AG10803 (cell line): ENCODE results near the gene MRPS35.

Experiments used
- DNase-seq: peaks from one replicate; pipeline ENCODE4 v3.0.0; 2010; ENCODE audit warnings: low read depth
- H3K4me3 ChIP-seq: 2 replicates; pipeline ENCODE4 v1.5.1; 2011; ENCODE audit warnings: mild to moderate bottlenecking, low read length, control low read depth
- TF ChIP-seq, protein P1 (sequence below): conservative IDR thresholded peaks from 2 replicates; pipeline ENCODE4 v1.5.1; 2011; ENCODE audit warnings: mild to moderate bottlenecking, low read length, control low read depth, inconsistent platforms

Gene MRPS35

DNA sequence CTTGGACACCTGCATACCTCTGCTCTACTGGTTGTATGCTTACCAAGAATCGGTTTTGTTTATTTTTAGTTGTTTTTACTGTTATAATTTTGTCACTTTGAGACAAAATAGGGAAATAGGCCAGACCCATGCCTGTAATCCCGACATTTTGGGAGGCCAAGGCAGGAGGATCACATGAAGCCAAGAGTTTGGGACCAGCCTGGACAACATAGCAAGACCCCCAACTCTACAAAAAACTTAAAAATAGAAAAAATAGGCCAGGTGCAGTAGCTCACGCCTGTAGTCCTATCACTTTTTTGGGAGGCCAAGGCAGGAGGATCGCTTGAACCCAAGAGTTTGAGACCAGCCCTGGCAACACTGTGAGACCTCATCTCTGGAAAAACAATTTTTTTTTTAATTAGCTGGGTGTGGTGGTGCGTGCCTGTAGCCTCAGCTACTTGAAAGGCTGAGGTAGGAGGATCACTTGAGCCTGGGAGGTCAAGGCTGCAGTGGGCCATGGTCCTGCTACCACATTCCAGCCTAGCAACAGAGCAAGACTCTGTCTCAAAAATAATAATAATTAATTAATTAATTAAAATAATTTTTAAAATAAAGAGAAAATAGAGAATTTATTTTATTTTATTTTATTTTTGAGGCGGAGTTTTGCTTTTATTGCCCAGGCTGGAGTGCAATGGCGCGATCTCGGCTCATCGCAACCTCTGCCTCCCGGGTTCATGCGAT, 1.3 kb upstream of the MRPS35 start:
- TF ChIP-seq, protein P1, sequence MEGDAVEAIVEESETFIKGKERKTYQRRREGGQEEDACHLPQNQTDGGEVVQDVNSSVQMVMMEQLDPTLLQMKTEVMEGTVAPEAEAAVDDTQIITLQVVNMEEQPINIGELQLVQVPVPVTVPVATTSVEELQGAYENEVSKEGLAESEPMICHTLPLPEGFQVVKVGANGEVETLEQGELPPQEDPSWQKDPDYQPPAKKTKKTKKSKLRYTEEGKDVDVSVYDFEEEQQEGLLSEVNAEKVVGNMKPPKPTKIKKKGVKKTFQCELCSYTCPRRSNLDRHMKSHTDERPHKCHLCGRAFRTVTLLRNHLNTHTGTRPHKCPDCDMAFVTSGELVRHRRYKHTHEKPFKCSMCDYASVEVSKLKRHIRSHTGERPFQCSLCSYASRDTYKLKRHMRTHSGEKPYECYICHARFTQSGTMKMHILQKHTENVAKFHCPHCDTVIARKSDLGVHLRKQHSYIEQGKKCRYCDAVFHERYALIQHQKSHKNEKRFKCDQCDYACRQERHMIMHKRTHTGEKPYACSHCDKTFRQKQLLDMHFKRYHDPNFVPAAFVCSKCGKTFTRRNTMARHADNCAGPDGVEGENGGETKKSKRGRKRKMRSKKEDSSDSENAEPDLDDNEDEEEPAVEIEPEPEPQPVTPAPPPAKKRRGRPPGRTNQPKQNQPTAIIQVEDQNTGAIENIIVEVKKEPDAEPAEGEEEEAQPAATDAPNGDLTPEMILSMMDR: no peak
- DNase-seq: no peak
- H3K4me3 ChIP-seq: peak overlapping the region; percentile 95

DNA sequence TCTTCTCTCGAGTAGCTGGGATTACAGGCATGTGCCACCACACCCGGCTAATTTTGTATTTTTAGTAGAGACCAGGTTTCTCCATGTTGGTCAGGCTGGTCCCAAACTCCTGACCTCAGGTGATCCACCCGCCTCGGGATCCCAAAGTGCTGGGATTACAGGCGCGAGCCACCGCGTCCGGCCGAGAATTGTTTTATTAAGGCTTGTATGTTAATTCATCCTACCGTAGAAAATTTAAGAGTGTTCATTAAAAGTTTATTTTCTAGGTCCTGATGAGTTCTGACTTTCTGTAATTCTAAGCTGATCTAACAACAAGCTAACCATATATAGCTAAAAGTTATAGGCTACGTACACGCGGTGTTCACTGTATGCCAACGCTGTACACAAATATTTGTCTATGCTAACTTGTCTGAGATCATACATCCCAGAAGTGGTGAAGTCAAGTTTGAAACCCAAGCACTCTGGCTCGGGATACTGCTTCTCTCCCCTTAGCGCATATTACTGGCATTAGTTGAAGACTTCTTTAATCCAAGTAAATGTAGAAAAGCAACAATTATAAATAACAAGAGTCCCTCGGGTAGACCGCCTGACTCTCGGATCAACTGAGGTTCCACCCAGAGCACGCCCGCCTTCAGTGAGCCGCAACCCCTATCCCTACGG, 570 bp upstream of the MRPS35 start:
- DNase-seq: peak; percentile 48
- peak overlapping the region; percentile 95 for H3K4me3 ChIP-seq
- TF ChIP-seq, protein P1: no peak

DNA sequence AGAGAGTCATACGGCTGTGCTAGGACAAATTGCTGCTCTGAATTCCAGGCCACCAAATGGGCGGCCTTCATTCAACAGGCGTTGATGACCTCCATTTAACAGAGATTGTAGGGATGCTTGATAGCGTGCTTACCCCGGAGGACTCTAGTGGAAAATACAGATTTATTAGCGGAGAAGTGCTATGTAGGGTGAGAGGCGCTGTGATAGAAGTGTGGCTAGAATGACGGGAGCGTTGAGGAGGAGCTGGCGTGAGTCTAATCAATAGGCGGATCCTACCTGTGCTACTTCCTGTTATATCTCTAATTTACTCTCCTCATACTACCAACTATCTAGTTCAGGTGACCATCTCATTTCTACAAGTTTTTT, 668 bp downstream of the MRPS35 start:
- peak overlapping the region; percentile 95 for H3K4me3 ChIP-seq
- no peak for DNase-seq
- TF ChIP-seq, protein P1: no peak

DNA sequence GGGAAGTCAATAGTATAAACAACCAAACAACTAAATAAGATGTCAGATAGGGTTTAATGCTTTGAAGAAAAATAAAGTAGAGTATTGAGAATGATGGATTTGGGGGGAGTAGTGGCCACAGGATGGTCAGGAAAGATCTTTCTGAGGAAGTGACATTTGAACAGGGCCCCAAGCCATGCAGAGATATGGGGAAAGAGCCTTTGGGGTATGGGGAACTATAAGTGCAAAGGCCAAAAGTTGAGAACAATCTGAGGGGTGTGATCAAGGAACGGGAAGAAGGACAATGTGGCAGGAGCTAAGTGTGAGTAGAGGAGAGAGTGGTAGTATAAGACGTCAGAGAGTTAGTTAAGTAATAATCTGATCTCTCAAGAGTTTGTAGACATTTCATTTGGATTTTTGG, 1.3 kb downstream of the MRPS35 start:
- peak overlapping the region; percentile 95 for H3K4me3 ChIP-seq

DNA sequence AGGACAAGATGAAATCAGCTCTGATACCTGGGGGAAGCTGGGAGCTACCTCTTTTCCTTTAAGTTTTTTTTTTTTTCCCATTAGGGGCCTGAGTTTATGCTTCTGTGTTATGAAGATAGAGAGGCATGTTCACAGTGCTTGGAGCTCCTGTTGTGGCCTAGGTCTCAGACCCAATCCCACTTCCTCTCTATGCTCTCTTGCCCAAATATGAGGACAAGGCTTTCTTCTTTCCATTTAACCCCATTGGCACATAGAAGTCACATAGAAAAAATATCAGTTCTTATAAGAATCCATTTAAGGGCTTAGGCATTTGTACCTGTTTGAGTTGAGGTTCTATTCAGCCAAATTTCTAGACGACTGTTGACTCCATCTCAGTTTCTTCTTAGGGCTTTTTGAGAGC, 12.6 kb downstream of the MRPS35 start:
- TF ChIP-seq, protein P1: no peak

More for the DNA sequence above, 1.3 kb downstream of the MRPS35 start:
- DNase-seq: no peak
- TF ChIP-seq, protein P1: no peak

DNA sequence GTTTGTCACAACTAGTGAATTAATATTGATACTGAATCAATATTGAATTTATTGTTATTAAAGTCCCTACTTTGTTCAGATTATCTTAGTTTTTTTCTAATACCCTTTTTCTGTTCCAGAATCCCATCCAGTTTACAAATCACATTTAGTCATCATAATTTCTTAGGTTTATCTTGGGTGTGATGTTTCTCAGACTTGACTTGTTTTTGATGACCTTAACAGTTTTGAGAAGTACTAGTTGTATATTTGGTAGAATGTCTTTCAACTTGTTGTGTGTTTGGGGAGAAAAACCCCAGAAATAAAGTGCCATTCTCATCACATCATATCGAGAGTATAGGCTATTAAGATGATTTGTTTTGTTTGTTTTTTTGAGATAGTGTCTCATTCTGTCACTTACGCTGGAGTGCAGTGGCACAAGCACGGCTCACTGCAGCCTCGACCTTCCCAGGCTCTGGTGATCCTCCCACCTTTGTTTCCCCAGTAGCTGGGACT, 19.5 kb downstream of the MRPS35 start:
- no peak for DNase-seq

More for the DNA sequence above, 12.6 kb downstream of the MRPS35 start:
- DNase-seq: no peak
- no peak overlapping the region for H3K4me3 ChIP-seq

More for the DNA sequence above, 19.5 kb downstream of the MRPS35 start:
- TF ChIP-seq, protein P1: no peak
- H3K4me3 ChIP-seq: no peak overlapping the region
